ENCODE results near the gene RHAG. TPM values are rescaled to one million over a fixed set of nuclear protein-coding genes. Genes with fewer than 3 reads are reported as not detected.
"Not testable (repeated sequence)": the region's sequence is repeated elsewhere in the genome, so short reads cannot be mapped to it uniquely, and the experiment has no call there.

The RHAG gene
- total RNA-seq = not detected in 2 replicates
- polyA plus RNA-seq (2012) = not detected

- DNase-seq (ENCODE audit: low read depth) = no peak
Observed at GRCh38 chr6:49636713-49637349, at the start of gene RHAG. TSS of gene RHAG (minus strand) at chr6:49636839. CDS start at chr6:49636812, 27 bp downstream.

GRCh38 chr6:49676671-49677281 lies 40.1 kb upstream of the RHAG start:
- no peak for DNase-seq (ENCODE audit: low read depth)

- no peak for DNase-seq (ENCODE audit: low read depth)
Observed at GRCh38 chr6:49675816-49676215, 39.2 kb upstream of the RHAG start.

GRCh38 chr6:49668083-49668511 lies 31.5 kb upstream of the RHAG start:
- DNase-seq (ENCODE audit: low read depth) = no peak

- no peak for DNase-seq (ENCODE audit: low read depth)
Observed at GRCh38 chr6:49666930-49667757, 30.5 kb upstream of the RHAG start.

- DNase-seq (ENCODE audit: low read depth) = no peak
Observed at GRCh38 chr6:49666480-49666879, 29.8 kb upstream of the RHAG start.

- no peak for DNase-seq (ENCODE audit: low read depth)
Observed at GRCh38 chr6:49664817-49665216, 28.2 kb upstream of the RHAG start.

GRCh38 chr6:49664054-49664453 lies 27.4 kb upstream of the RHAG start:
- not testable (repeated sequence) for DNase-seq (ENCODE audit: low read depth)

GRCh38 chr6:49662892-49663261 lies 26.2 kb upstream of the RHAG start:
- no peak for DNase-seq (ENCODE audit: low read depth)

GRCh38 chr6:49662231-49662891 lies 25.7 kb upstream of the RHAG start:
- DNase-seq (ENCODE audit: low read depth) = no peak

GRCh38 chr6:49653942-49654341 lies 17.3 kb upstream of the RHAG start:
- no peak for DNase-seq (ENCODE audit: low read depth)

- no peak for DNase-seq (ENCODE audit: low read depth)
Observed at GRCh38 chr6:49653438-49653837, 16.8 kb upstream of the RHAG start.

GRCh38 chr6:49651239-49651638 lies 14.6 kb upstream of the RHAG start:
- DNase-seq (ENCODE audit: low read depth) = no peak

GRCh38 chr6:49649988-49650387 lies 13.3 kb upstream of the RHAG start:
- DNase-seq (ENCODE audit: low read depth) = no peak

- no peak for DNase-seq (ENCODE audit: low read depth)
Observed at GRCh38 chr6:49648036-49648435, 11.4 kb upstream of the RHAG start.

- no peak for DNase-seq (ENCODE audit: low read depth)
Observed at GRCh38 chr6:49647476-49647875, 10.8 kb upstream of the RHAG start.

GRCh38 chr6:49646942-49647341 lies 10.3 kb upstream of the RHAG start:
- DNase-seq (ENCODE audit: low read depth) = no peak

GRCh38 chr6:49646130-49646824 lies 9.6 kb upstream of the RHAG start:
- no peak for DNase-seq (ENCODE audit: low read depth)

GRCh38 chr6:49645139-49645538 lies 8.5 kb upstream of the RHAG start:
- no peak for DNase-seq (ENCODE audit: low read depth)

GRCh38 chr6:49639177-49639817 lies 2.7 kb upstream of the RHAG start:
- DNase-seq (ENCODE audit: low read depth) = no peak

- DNase-seq (ENCODE audit: low read depth) = no peak
Observed at GRCh38 chr6:49637350-49637731, 702 bp upstream of the RHAG start.
